B cell (primary cell): ENCODE data around the gene CCNA2. TPM values are rescaled to one million over a fixed set of nuclear protein-coding genes. Genes with fewer than 3 reads are reported as not detected.

Experiments
- ATAC-seq: fragments of 200-7000 bp; cut with Tn5 transposase; one replicate; pipeline ENCODE4 v1.10.0; 2021; ENCODE audit warnings: low read depth, mild to moderate bottlenecking, moderate number of reproducible peaks, moderate library complexity
- CTCF ChIA-PET: fragments of 350-600 bp; sonication (Branson Sonifier 250); formaldehyde crosslinking; loops from one replicate; lab custom pipeline; 2021; ENCODE audit warnings: antibody characterized with exemption, inconsistent platforms; lab: Charles Lee
- POLR2A ChIA-PET: fragments of 350-600 bp; sonication (Branson Sonifier 250); formaldehyde crosslinking; loops from one replicate; lab custom pipeline; 2021; ENCODE audit warnings: antibody characterized with exemption; lab: Charles Lee
- DNase-seq: peaks from one replicate; pipeline ENCODE4 v3.0.0; 2013
- H2AFZ ChIP-seq: 2 replicates; pipeline ENCODE4 v1.6.1; 2012; ENCODE audit warnings: mild to moderate bottlenecking, low read depth, low read length; ENCODE audit not compliant: insufficient read depth, poor library complexity, severe bottlenecking
- H3K27ac ChIP-seq, 2 donors: 1 replicate in 1 of 2; 2 replicates in 1 of 2; pipeline ENCODE4 v1.5.1; 2012 to 2013; ENCODE audit warnings: low read length in 2 of 2, mild to moderate bottlenecking in 2 of 2, moderate library complexity in 1 of 2
- H3K27me3 ChIP-seq, 4 experiments: fragments of 200-600 bp in 1 of 4; sonication (generic) in 1 of 4; replicated peaks in 1 of 4; 1 replicate in 2 of 4; 2 replicates in 2 of 4; pipeline versions ENCODE4 v1.6.1 to v1.7.0; 2013 to 2016; ENCODE audit warnings: low read length in 3 of 4, mild to moderate bottlenecking in 2 of 4, mixed read lengths in 1 of 4, moderate library complexity in 1 of 4; ENCODE audit not compliant: insufficient read depth in 4 of 4, control insufficient read depth in 3 of 4; ENCODE audit errors: control extremely low read depth in 1 of 4
- H3K36me3 ChIP-seq, 2 experiments: replicated peaks in 1 of 2; 1 replicate in 1 of 2; 2 replicates in 1 of 2; pipeline versions ENCODE4 v1.6.1 to v1.7.1; 2013; ENCODE audit warnings: low read length in 1 of 2; ENCODE audit not compliant: insufficient read depth in 2 of 2, control insufficient read depth in 1 of 2; ENCODE audit errors: control extremely low read depth in 1 of 2, extremely low read depth in 1 of 2
- H3K4me1 ChIP-seq, 2 donors: fragments of 200-600 bp in 1 of 2; sonication (generic) in 1 of 2; 1 replicate in 1 of 2; 2 replicates in 1 of 2; pipeline versions ENCODE4 v1.5.1 to v1.6.1; 2013 to 2017; ENCODE audit warnings: low read length in 2 of 2; ENCODE audit not compliant: control insufficient read depth in 2 of 2, insufficient read depth in 2 of 2
- H3K4me2 ChIP-seq: replicated peaks from 2 replicates; pipeline ENCODE3; 2012; ENCODE audit warnings: mild to moderate bottlenecking, low read depth, low read length; ENCODE audit not compliant: poor library complexity, severe bottlenecking
- H3K4me3 ChIP-seq, 5 experiments: fragments of 200-600 bp in 1 of 5; sonication (generic) in 1 of 5; 1 replicate in 3 of 5; 2 replicates in 2 of 5; pipeline versions ENCODE4 v1.5.1 to v1.7.0; 2011 to 2016; ENCODE audit warnings: low read length in 4 of 5, mild to moderate bottlenecking in 4 of 5, low read depth in 2 of 5, control low read depth in 1 of 5, moderate library complexity in 1 of 5; ENCODE audit not compliant: insufficient read depth in 1 of 5; ENCODE audit errors: control extremely low read depth in 1 of 5, extremely low read depth in 1 of 5
- H3K79me2 ChIP-seq: fragments of 200-600 bp; sonication (generic); one replicate; pipeline ENCODE4 v1.6.0; 2016; ENCODE audit warnings: low read length; ENCODE audit not compliant: control insufficient read depth, insufficient read depth
- H3K9ac ChIP-seq: fragments of 200-600 bp; sonication (generic); 2 replicates; pipeline ENCODE4 v1.6.1; 2017; ENCODE audit warnings: mild to moderate bottlenecking, low read length, moderate library complexity
- H3K9me3 ChIP-seq, 3 donors: one replicate each; pipeline versions ENCODE4 v1.6.1 to v1.7.1; 2013; ENCODE audit warnings: low read length in 2 of 3; ENCODE audit not compliant: control insufficient read depth in 2 of 3, insufficient read depth in 1 of 3; ENCODE audit errors: control extremely low read depth in 1 of 3
- H4K20me1 ChIP-seq: 2 replicates; pipeline ENCODE4 v1.6.0; 2012; ENCODE audit warnings: mild to moderate bottlenecking, low read length; ENCODE audit not compliant: insufficient read depth, control insufficient read depth, poor library complexity, severe bottlenecking
- H3K27ac Mint-ChIP-seq: one replicate; pipeline ENCODE4 v1.8.0; 2021; ENCODE audit warnings: mixed read lengths
- H3K27me3 Mint-ChIP-seq: one replicate; pipeline ENCODE4 v1.8.0; 2021; ENCODE audit warnings: mixed read lengths
- H3K4me1 Mint-ChIP-seq: one replicate; pipeline ENCODE4 v1.8.0; 2021; ENCODE audit warnings: mixed read lengths
- H3K4me3 Mint-ChIP-seq: one replicate; pipeline ENCODE4 v1.8.0; 2021; ENCODE audit warnings: mixed read lengths
- H3K9me3 Mint-ChIP-seq: one replicate; pipeline ENCODE4 v1.8.0; 2022; ENCODE audit warnings: mixed read lengths; ENCODE audit not compliant: insufficient read depth
- EZH2 ChIP-seq: IDR thresholded peaks from 2 replicates; pipeline ENCODE4 v1.6.1; 2012; ENCODE audit warnings: borderline replicate concordance, low read depth, mild to moderate bottlenecking, moderate library complexity, low read length; ENCODE audit not compliant: insufficient read depth, poor library complexity, severe bottlenecking
- WGBS: methylation state at CpG from one replicate; pipeline ENCODE4 v1.1.5; 2013; ENCODE audit warnings: missing lambda C conversion rate; ENCODE audit not compliant: insufficient coverage; 5-methylcytosine and 5-hydroxymethylcytosine counted together
- intact Hi-C: fragments of 100-400 bp; cut with micrococcal nuclease; formaldehyde crosslinking; loops from one replicate; pipeline ENCODE4 v1.10.0; 2022
- polyA plus RNA-seq: library from polyadenylated mRNA; depleted of rRNA; stranded (reverse); fragments of >200 nt; gene quantifications from 2 replicates; pipeline ENCODE4 v1.2.3, GENCODE V29; 2012
- total RNA-seq, 2 donors: library from RNA; stranded (reverse); fragments of 120-200 nt in 1 of 2; gene quantifications; 1 replicate in 1 of 2; 2 replicates in 1 of 2; pipeline versions ENCODE4 v1.2.3 to v1.2.4, GENCODE V29; 2013 to 2022
- TF ChIP-seq, protein P1 (sequence below): fragments of 200-600 bp; IDR thresholded peaks from one replicate; pipeline ENCODE4 v1.8.0; 2022; ENCODE audit warnings: antibody characterized with exemption, mild to moderate bottlenecking

Gene CCNA2
- total and polyA plus RNA-seq, 2 donors (not counting 1 experiment from before 2014, with no cell fraction given): 0.84 to 0.94 TPM

DNA sequence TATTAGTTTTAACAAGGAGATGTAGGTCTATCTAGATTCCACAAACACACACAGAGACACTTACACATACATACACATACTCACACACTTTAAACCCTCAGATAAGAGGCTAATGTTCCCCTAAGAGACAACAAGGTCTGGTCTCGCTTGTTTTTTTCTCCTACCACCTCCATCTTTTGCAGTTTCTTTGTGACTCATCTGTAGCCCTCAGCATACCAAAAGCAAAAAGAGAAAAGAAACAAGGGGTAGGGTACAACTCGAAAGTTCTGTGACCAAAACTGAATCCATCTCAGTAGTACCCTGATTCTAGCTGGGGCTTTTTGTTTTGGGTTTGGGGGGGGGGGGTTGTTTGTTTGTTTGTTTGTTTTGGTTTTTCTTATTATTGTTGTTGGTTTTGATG, 34.8 kb downstream of the CCNA2 start:
- H3K36me3 ChIP-seq: no peaks in the 10 kb centered on the region
- no peak overlapping the region for H3K27ac ChIP-seq
- Mint-ChIP-seq H3K27ac (no peak overlapping the region), H3K27me3 (peaks cover 35% of the 10 kb centered on the region), H3K4me1 (no peaks in the 10 kb centered on the region), H3K9me3 (no peaks in the 10 kb centered on the region), H3K4me3 (no peak overlapping the region)
- no peak overlapping the region for H3K4me2 ChIP-seq
- H3K4me3 ChIP-seq: no peak overlapping the region
- no peak for TF ChIP-seq EZH2
- TF ChIP-seq, protein P1, sequence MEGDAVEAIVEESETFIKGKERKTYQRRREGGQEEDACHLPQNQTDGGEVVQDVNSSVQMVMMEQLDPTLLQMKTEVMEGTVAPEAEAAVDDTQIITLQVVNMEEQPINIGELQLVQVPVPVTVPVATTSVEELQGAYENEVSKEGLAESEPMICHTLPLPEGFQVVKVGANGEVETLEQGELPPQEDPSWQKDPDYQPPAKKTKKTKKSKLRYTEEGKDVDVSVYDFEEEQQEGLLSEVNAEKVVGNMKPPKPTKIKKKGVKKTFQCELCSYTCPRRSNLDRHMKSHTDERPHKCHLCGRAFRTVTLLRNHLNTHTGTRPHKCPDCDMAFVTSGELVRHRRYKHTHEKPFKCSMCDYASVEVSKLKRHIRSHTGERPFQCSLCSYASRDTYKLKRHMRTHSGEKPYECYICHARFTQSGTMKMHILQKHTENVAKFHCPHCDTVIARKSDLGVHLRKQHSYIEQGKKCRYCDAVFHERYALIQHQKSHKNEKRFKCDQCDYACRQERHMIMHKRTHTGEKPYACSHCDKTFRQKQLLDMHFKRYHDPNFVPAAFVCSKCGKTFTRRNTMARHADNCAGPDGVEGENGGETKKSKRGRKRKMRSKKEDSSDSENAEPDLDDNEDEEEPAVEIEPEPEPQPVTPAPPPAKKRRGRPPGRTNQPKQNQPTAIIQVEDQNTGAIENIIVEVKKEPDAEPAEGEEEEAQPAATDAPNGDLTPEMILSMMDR: no peak
- ChIA-PET POLR2A (no interaction called here), CTCF (no interaction called here)
- no peaks in the 10 kb centered on the region for H3K4me1 ChIP-seq
- intact Hi-C loops: no loop called here
- WGBS: no CpG with 5 or more reads among the region's 2 CpGs
- peaks cover 0 to 4% (median 3%) of the 10 kb centered on the region in 3 donors for H3K9me3 ChIP-seq
- H2AFZ ChIP-seq: no peak overlapping the region
- peaks cover 0 to 19% (median 12%) of the 10 kb centered on the region in 4 experiments for H3K27me3 ChIP-seq
- ATAC-seq (no peak), DNase-seq (no peak)
- no peaks in the 10 kb centered on the region for H3K79me2 ChIP-seq
- no peak overlapping the region for H3K9ac ChIP-seq
- no peaks in the 10 kb centered on the region for H4K20me1 ChIP-seq

GRCh38 chr4:121786221-121786620, 37.5 kb downstream of the CCNA2 start:
- Mint-ChIP-seq H3K4me1 (no peaks in the 10 kb centered on the region), H3K9me3 (peaks cover 2% of the 10 kb centered on the region), H3K27ac (no peak overlapping the region), H3K27me3 (peaks cover 45% of the 10 kb centered on the region), H3K4me3 (no peak overlapping the region)
- no peak overlapping the region for H2AFZ ChIP-seq
- DNase-seq (no peak), ATAC-seq (no peak)
- WGBS: no CpG with 5 or more reads among the region's 2 CpGs
- no peak overlapping the region for H3K9ac ChIP-seq
- H3K36me3 ChIP-seq: no peaks in the 10 kb centered on the region
- H3K27me3 ChIP-seq: peaks cover 0 to 20% (median 13%) of the 10 kb centered on the region in 4 experiments
- POLR2A ChIA-PET: no interaction called here
- H3K79me2 ChIP-seq: no peaks in the 10 kb centered on the region
- intact Hi-C loops: no loop called here
- no peak overlapping the region for H3K4me3 ChIP-seq
- no peak overlapping the region for H3K4me2 ChIP-seq
- H3K9me3 ChIP-seq: peaks cover 0 to 4% (median 3%) of the 10 kb centered on the region in 3 donors
- no peaks in the 10 kb centered on the region for H3K4me1 ChIP-seq
- H4K20me1 ChIP-seq: no peaks in the 10 kb centered on the region
- CTCF ChIA-PET: no interaction called here
- no peak overlapping the region for H3K27ac ChIP-seq
- TF ChIP-seq, protein P1: no peak
- TF ChIP-seq EZH2: no peak
